WTC11 (cell line): Measurements from ENCODE around the gene KHDC4.

ENCODE experiments used
- CREB1 ChIP-seq: sonication (generic); formaldehyde crosslinking; IDR thresholded peaks from 2 replicates; pipeline ENCODE4 v1.8.0; 2023; ENCODE audit warnings: mild to moderate bottlenecking, missing genetic modification reagents
- CREM ChIP-seq: sonication (generic); formaldehyde crosslinking; IDR thresholded peaks from 2 replicates; pipeline ENCODE4 v1.8.1; 2022; ENCODE audit warnings: mild to moderate bottlenecking, missing genetic modification reagents, moderate library complexity
- GABPB1 ChIP-seq: sonication (generic); formaldehyde crosslinking; IDR thresholded peaks from 2 replicates; pipeline ENCODE4 v1.8.1; 2023; ENCODE audit warnings: mild to moderate bottlenecking, missing genetic modification reagents
- JUN ChIP-seq: sonication (generic); formaldehyde crosslinking; IDR thresholded peaks from 2 replicates; pipeline ENCODE4 v1.8.0; 2023; ENCODE audit warnings: mild to moderate bottlenecking, missing genetic modification reagents
- MYBL2 ChIP-seq: sonication (generic); formaldehyde crosslinking; IDR thresholded peaks from 2 replicates; pipeline ENCODE4 v1.8.1; 2023; ENCODE audit warnings: mild to moderate bottlenecking, moderate library complexity, missing genetic modification reagents
- NR1H2 ChIP-seq: sonication (generic); formaldehyde crosslinking; IDR thresholded peaks from 2 replicates; pipeline ENCODE4 v1.9.0; 2021; ENCODE audit warnings: mild to moderate bottlenecking, moderate library complexity, missing genetic modification reagents
- RORB ChIP-seq: fragments of 250-450 bp; sonication (Bioruptor Pico); IDR thresholded peaks from 2 replicates; pipeline ENCODE4 v1.9.0; 2021; ENCODE audit warnings: mild to moderate bottlenecking
- SP1 ChIP-seq: sonication (generic); formaldehyde crosslinking; conservative IDR thresholded peaks from 2 replicates; pipeline ENCODE4 v1.8.1; 2022; ENCODE audit warnings: missing genetic modification reagents
- ZBTB21 ChIP-seq: sonication (generic); formaldehyde crosslinking; IDR thresholded peaks from 2 replicates; pipeline ENCODE4 v1.8.1; 2023; ENCODE audit warnings: mild to moderate bottlenecking, missing genetic modification reagents, borderline replicate concordance
- ZNF121 ChIP-seq: sonication (generic); formaldehyde crosslinking; IDR thresholded peaks from 2 replicates; pipeline ENCODE4 v1.8.0; 2023; ENCODE audit warnings: missing genetic modification reagents
- TF ChIP-seq, protein P1 (sequence below): fragments of 200-600 bp; IDR thresholded peaks from 2 replicates; pipeline ENCODE4 v1.8.0; 2022; ENCODE audit warnings: antibody characterized with exemption
- TF ChIP-seq, protein P2 (sequence below): sonication (generic); formaldehyde crosslinking; IDR thresholded peaks from 2 replicates; pipeline ENCODE4 v1.8.1; 2022; ENCODE audit warnings: mild to moderate bottlenecking, missing genetic modification reagents, moderate library complexity, borderline replicate concordance
- TF ChIP-seq, protein P3 (sequence below): sonication (generic); formaldehyde crosslinking; IDR thresholded peaks from 2 replicates; pipeline ENCODE4 v1.8.0; 2022; ENCODE audit warnings: mild to moderate bottlenecking, missing genetic modification reagents
- TF ChIP-seq, protein P4 (sequence below): sonication (generic); formaldehyde crosslinking; IDR thresholded peaks from 2 replicates; pipeline ENCODE4 v1.8.0; 2022; ENCODE audit warnings: mild to moderate bottlenecking, missing genetic modification reagents

DNA sequence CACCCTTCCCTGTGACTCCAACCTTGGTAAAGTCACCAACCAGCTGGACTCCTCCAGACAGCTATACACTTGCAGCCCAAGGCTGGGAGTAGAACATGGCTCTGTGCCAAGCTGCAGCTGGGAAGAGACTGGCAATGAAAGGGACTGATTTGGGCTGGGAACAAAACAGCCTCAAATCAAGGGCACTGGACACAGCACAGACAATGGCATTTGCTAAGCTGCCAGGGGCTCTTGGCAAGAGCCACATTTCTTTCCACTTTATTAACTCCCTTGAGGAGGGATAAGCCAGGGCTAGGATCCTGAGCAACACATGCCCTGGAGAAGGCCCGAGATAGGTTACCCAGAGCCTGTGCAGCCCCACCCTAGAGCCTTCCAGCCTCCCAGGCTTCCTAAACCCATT is 62.8 kb downstream of the KHDC4 start:
- TF ChIP-seq ZNF121 (CRISPR knock-in tag) (no peak), CREB1 (CRISPR knock-in tag) (no peak), RORB (CRISPR knock-in tag) (no peak), GABPB1 (no peak), SP1 (CRISPR knock-in tag) (no peak), ZBTB21 (CRISPR knock-in tag) (no peak), NR1H2 (CRISPR knock-in tag) (no peak), JUN (CRISPR knock-in tag) (no peak), MYBL2 (CRISPR knock-in tag) (no peak), CREM (no peak)
- TF ChIP-seq, protein P1, sequence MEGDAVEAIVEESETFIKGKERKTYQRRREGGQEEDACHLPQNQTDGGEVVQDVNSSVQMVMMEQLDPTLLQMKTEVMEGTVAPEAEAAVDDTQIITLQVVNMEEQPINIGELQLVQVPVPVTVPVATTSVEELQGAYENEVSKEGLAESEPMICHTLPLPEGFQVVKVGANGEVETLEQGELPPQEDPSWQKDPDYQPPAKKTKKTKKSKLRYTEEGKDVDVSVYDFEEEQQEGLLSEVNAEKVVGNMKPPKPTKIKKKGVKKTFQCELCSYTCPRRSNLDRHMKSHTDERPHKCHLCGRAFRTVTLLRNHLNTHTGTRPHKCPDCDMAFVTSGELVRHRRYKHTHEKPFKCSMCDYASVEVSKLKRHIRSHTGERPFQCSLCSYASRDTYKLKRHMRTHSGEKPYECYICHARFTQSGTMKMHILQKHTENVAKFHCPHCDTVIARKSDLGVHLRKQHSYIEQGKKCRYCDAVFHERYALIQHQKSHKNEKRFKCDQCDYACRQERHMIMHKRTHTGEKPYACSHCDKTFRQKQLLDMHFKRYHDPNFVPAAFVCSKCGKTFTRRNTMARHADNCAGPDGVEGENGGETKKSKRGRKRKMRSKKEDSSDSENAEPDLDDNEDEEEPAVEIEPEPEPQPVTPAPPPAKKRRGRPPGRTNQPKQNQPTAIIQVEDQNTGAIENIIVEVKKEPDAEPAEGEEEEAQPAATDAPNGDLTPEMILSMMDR, result no peak
- TF ChIP-seq, protein P2, sequence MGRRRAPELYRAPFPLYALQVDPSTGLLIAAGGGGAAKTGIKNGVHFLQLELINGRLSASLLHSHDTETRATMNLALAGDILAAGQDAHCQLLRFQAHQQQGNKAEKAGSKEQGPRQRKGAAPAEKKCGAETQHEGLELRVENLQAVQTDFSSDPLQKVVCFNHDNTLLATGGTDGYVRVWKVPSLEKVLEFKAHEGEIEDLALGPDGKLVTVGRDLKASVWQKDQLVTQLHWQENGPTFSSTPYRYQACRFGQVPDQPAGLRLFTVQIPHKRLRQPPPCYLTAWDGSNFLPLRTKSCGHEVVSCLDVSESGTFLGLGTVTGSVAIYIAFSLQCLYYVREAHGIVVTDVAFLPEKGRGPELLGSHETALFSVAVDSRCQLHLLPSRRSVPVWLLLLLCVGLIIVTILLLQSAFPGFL (CRISPR knock-in tag), result no peak
- TF ChIP-seq, protein P3, sequence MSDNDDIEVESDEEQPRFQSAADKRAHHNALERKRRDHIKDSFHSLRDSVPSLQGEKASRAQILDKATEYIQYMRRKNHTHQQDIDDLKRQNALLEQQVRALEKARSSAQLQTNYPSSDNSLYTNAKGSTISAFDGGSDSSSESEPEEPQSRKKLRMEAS (CRISPR knock-in tag), result no peak
- TF ChIP-seq, protein P4, sequence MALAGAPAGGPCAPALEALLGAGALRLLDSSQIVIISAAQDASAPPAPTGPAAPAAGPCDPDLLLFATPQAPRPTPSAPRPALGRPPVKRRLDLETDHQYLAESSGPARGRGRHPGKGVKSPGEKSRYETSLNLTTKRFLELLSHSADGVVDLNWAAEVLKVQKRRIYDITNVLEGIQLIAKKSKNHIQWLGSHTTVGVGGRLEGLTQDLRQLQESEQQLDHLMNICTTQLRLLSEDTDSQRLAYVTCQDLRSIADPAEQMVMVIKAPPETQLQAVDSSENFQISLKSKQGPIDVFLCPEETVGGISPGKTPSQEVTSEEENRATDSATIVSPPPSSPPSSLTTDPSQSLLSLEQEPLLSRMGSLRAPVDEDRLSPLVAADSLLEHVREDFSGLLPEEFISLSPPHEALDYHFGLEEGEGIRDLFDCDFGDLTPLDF, result no peak
